Left ventricle myocardium inferior (tissue), 1 donor: ENCODE results near the gene TOM1L2. TPM values are rescaled to one million over a fixed set of nuclear protein-coding genes. Genes with fewer than 3 reads are reported as not detected.

Experiments
- DNase-seq: peaks from one replicate; pipeline ENCODE4 v3.0.0-alpha.2; 2020
- H3K27ac ChIP-seq: fragments of 200-600 bp; replicated peaks from 2 replicates; pipeline ENCODE4 v1.8.0; 2021
- H3K27me3 ChIP-seq: fragments of 200-600 bp; 2 replicates; pipeline ENCODE4 v1.8.0; 2021; ENCODE audit warnings: low read depth
- H3K36me3 ChIP-seq: fragments of 200-600 bp; 2 replicates; pipeline ENCODE4 v1.8.0; 2021
- H3K4me1 ChIP-seq: fragments of 200-600 bp; 2 replicates; pipeline ENCODE4 v1.8.0; 2021
- H3K4me3 ChIP-seq: fragments of 200-600 bp; 2 replicates; pipeline ENCODE4 v1.8.0; 2021; ENCODE audit warnings: mild to moderate bottlenecking, moderate library complexity
- H3K9me3 ChIP-seq: fragments of 200-600 bp; replicated peaks from 2 replicates; pipeline ENCODE4 v1.8.0; 2021
- CTCF ChIP-seq: fragments of 200-600 bp; IDR thresholded peaks from 2 replicates; pipeline ENCODE4 v1.8.0; 2021; ENCODE audit warnings: antibody characterized with exemption, mild to moderate bottlenecking, borderline replicate concordance
- intact Hi-C: fragments of 100-400 bp; cut with micrococcal nuclease; formaldehyde crosslinking; loops from one replicate; pipeline ENCODE4 v1.11.0; 2022
- total RNA-seq: library from RNA; stranded (reverse); fragmentation: NEBNext Ultra II Directional; extraction: Animal tissue kit (Norgen Biotek cat#: 25700); gene quantifications from one replicate; pipeline ENCODE4 v1.2.1, GENCODE V29; 2021
- donor health status: DM: no; HTN: yes; CAD: no; lungs with severe emphysema.

TOM1L2 gene
- total RNA-seq, 1 donor from 2014 or later: 284 TPM

GRCh38 chr17:17902376-17902775 is 69.8 kb downstream of the TOM1L2 start:
- intact Hi-C loops: no loop called here
- peaks cover 34% of the 10 kb centered on the region for H3K36me3 ChIP-seq
- TF ChIP-seq CTCF: no peak
- peaks cover 60% of the 10 kb centered on the region for H3K4me1 ChIP-seq
- no peak for DNase-seq
- no peak overlapping the region for H3K27ac ChIP-seq
- H3K9me3 ChIP-seq: no peaks in the 10 kb centered on the region
- H3K27me3 ChIP-seq: no peaks in the 10 kb centered on the region
- no peak overlapping the region for H3K4me3 ChIP-seq

- no peaks in the 10 kb centered on the region for H3K9me3 ChIP-seq
- peak; percentile 81 for DNase-seq
- intact Hi-C loops: no loop called here
- H3K27ac ChIP-seq: peak overlapping the region; percentile 74
- H3K36me3 ChIP-seq: peaks cover 37% of the 10 kb centered on the region
- H3K4me1 ChIP-seq: peaks cover 62% of the 10 kb centered on the region
- H3K27me3 ChIP-seq: no peaks in the 10 kb centered on the region
- no peak for TF ChIP-seq CTCF
- H3K4me3 ChIP-seq: no peak overlapping the region
These were observed 71.3 kb downstream of the TOM1L2 start for GRCh38 chr17:17900615-17901520.

- Histone ChIP-seq H3K27me3 (no peaks in the 10 kb centered on the region), H3K4me3 (no peak overlapping the region), H3K4me1 (peaks cover 62% of the 10 kb centered on the region), H3K27ac (peak overlapping the region; percentile 74), H3K9me3 (no peaks in the 10 kb centered on the region), H3K36me3 (peaks cover 38% of the 10 kb centered on the region)
- no peak for TF ChIP-seq CTCF
- intact Hi-C loops: loop anchor here (10.0 kb wide), 1 partner anchor 135 kb away; the partner anchor contains the start of genes ATPAF2 and GID4
- DNase-seq: no peak
These were observed 72.7 kb downstream of the TOM1L2 start for GRCh38 chr17:17899486-17899885.

GRCh38 chr17:17898673-17899072 is 73.5 kb downstream of the TOM1L2 start:
- H3K4me1 ChIP-seq: peaks cover 62% of the 10 kb centered on the region
- peaks cover 43% of the 10 kb centered on the region for H3K36me3 ChIP-seq
- H3K27ac ChIP-seq: no peak overlapping the region
- DNase-seq: no peak
- no peaks in the 10 kb centered on the region for H3K27me3 ChIP-seq
- H3K4me3 ChIP-seq: no peak overlapping the region
- H3K9me3 ChIP-seq: no peaks in the 10 kb centered on the region
- TF ChIP-seq CTCF: no peak
- intact Hi-C loops: loop anchor here (10.0 kb wide), 1 partner anchor 136 kb away; the partner anchor contains the start of genes ATPAF2 and GID4

GRCh38 chr17:17897442-17897841 is 74.8 kb downstream of the TOM1L2 start:
- Histone ChIP-seq H3K36me3 (peaks cover 54% of the 10 kb centered on the region), H3K9me3 (no peaks in the 10 kb centered on the region), H3K4me1 (peaks cover 59% of the 10 kb centered on the region), H3K27me3 (no peaks in the 10 kb centered on the region), H3K4me3 (no peak overlapping the region), H3K27ac (no peak overlapping the region)
- no peak for DNase-seq
- intact Hi-C loops: loop anchor here (10.0 kb wide), 1 partner anchor 137 kb away; the partner anchor contains the start of genes ATPAF2 and GID4
- no peak for TF ChIP-seq CTCF
